ENCODE data around the gene GLUD1.

DNA sequence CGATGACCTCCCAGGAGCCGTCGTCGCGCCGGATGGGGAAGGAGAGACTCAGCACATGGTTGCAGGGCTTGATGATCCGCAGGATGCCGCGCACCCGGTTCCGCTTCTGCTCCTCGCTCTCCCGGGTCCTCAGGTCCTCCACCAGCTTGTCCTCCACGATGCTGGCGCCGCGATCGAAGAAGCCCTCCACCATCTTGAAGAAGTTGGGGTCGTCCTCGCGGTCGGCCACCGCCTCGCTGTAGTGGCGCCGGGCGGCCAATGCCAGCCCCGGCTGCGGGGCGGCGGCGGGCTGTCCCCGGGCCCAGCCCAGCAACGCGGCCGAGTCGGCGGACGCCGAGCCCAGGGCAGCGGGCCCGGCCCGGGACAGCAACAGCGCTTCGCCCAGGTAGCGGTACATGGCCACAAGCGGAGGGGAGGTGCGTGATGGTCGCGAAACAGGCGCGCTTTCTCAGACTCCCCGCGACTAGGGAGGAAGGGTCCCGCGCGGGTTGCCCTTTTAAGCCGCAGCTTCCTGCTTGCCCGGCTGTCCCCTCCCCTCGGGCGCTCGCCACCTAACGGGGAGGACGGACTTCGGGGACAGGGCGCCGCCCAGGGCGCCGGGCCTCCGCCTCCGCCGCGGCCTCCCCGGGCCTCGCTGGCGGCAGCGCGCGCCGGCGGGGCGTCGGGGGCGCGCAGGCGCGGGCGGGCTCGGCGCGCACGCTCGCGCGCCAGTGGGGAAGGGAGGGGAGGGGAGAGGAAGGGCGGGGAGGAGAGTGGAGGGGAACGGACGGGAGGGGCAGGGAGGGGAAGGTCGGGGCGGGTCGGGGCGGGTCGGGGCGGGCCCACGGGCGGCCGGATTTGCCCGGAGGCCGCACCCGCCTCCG lies at the start of gene GLUD1, which contains the start of gene SHLD2:
- TF ChIP-seq POLR2A (IDR thresholded peaks at IDR 0.05) (no peak), CTCF (IDR thresholded peaks at IDR 0.05) (peak in 1 of 3 experiments; percentile 2)

Measured in testis (tissue), 2 donors.